ENCODE data around the gene CIP2A. TPM values are rescaled to one million over a fixed set of nuclear protein-coding genes. Genes with fewer than 3 reads are reported as not detected.

Gene CIP2A
- total RNA-seq, 1 donor from 2014 or later = 8.2 TPM

GRCh38 chr3:108608750-108609149 is 19.5 kb upstream of the CIP2A start:
- Histone ChIP-seq H3K36me3 (ENCODE audit: control insufficient read depth, insufficient read depth, low read length) (peaks cover 1% of the 10 kb centered on the region), H3K4me3 (ENCODE audit: low read depth, low read length) (no peak overlapping the region), H3K27me3 (ENCODE audit: control insufficient read depth, insufficient read depth, low read length) (no peaks in the 10 kb centered on the region)
- DNase-seq (ENCODE audit: low read depth) = no peak
- no peak for TF ChIP-seq CTCF (IDR thresholded peaks at IDR 0.05; ENCODE audit: insufficient read depth, low read length, poor library complexity, severe bottlenecking)

- Histone ChIP-seq H3K4me3 (ENCODE audit: low read depth, low read length) (no peak overlapping the region), H3K27me3 (ENCODE audit: control insufficient read depth, insufficient read depth, low read length) (no peaks in the 10 kb centered on the region), H3K36me3 (ENCODE audit: control insufficient read depth, insufficient read depth, low read length) (no peaks in the 10 kb centered on the region)
- no peak for TF ChIP-seq CTCF (IDR thresholded peaks at IDR 0.05; ENCODE audit: insufficient read depth, low read length, poor library complexity, severe bottlenecking)
- DNase-seq (ENCODE audit: low read depth) = no peak
Observed at GRCh38 chr3:108605491-108605890, 16.3 kb upstream of the CIP2A start.

- no peak for TF ChIP-seq CTCF (IDR thresholded peaks at IDR 0.05; ENCODE audit: insufficient read depth, low read length, poor library complexity, severe bottlenecking)
- no peaks in the 10 kb centered on the region for H3K27me3 ChIP-seq (ENCODE audit: control insufficient read depth, insufficient read depth, low read length)
- no peak for DNase-seq (ENCODE audit: low read depth)
Observed at GRCh38 chr3:108605028-108605427, 15.8 kb upstream of the CIP2A start.

GRCh38 chr3:108603691-108604090 is 14.5 kb upstream of the CIP2A start:
- H3K36me3 ChIP-seq (ENCODE audit: control insufficient read depth, insufficient read depth, low read length) = no peaks in the 10 kb centered on the region
- no peaks in the 10 kb centered on the region for H3K27me3 ChIP-seq (ENCODE audit: control insufficient read depth, insufficient read depth, low read length)
- no peak for DNase-seq (ENCODE audit: low read depth)
- TF ChIP-seq CTCF (IDR thresholded peaks at IDR 0.05; ENCODE audit: insufficient read depth, low read length, poor library complexity, severe bottlenecking) = no peak
- no peak overlapping the region for H3K4me3 ChIP-seq (ENCODE audit: low read depth, low read length)

More at GRCh38 chr3:108605028-108605427, 15.8 kb upstream of the CIP2A start:
- H3K4me3 ChIP-seq (ENCODE audit: low read depth, low read length) = no peak overlapping the region
- no peaks in the 10 kb centered on the region for H3K36me3 ChIP-seq (ENCODE audit: control insufficient read depth, insufficient read depth, low read length)

GRCh38 chr3:108602935-108603294 is 13.7 kb upstream of the CIP2A start:
- no peaks in the 10 kb centered on the region for H3K27me3 ChIP-seq (ENCODE audit: control insufficient read depth, insufficient read depth, low read length)
- DNase-seq (ENCODE audit: low read depth) = no peak
- no peak for TF ChIP-seq CTCF (IDR thresholded peaks at IDR 0.05; ENCODE audit: insufficient read depth, low read length, poor library complexity, severe bottlenecking)
- H3K4me3 ChIP-seq (ENCODE audit: low read depth, low read length) = no peak overlapping the region
- H3K36me3 ChIP-seq (ENCODE audit: control insufficient read depth, insufficient read depth, low read length) = no peaks in the 10 kb centered on the region

- TF ChIP-seq CTCF (IDR thresholded peaks at IDR 0.05; ENCODE audit: insufficient read depth, low read length, poor library complexity, severe bottlenecking) = no peak
- DNase-seq (ENCODE audit: low read depth) = no peak
- Histone ChIP-seq H3K27me3 (ENCODE audit: control insufficient read depth, insufficient read depth, low read length) (no peaks in the 10 kb centered on the region), H3K36me3 (ENCODE audit: control insufficient read depth, insufficient read depth, low read length) (no peaks in the 10 kb centered on the region), H3K4me3 (ENCODE audit: low read depth, low read length) (no peak overlapping the region)
Observed at GRCh38 chr3:108602249-108602934, 13.2 kb upstream of the CIP2A start.

Data from kidney epithelial cell (primary cell).